RWPE1 (cell line): ENCODE measurements around the gene FAM184A.

Experiments
- CTCF ChIA-PET: fragments of 350-600 bp; sonication (Branson Sonifier 250); formaldehyde crosslinking; extraction: SDS; loops from one replicate; lab custom pipeline; 2021; lab: Yijun Ruan, JAX
- POLR2A ChIA-PET: fragments of 400-600 bp; formaldehyde crosslinking; extraction: SDS; loops from one replicate; lab custom pipeline; 2020; ENCODE audit warnings: antibody characterized with exemption; ENCODE audit not compliant: low non-redundant PET; lab: Yijun Ruan, JAX
- DNase-seq: peaks from one replicate; pipeline ENCODE4 v3.0.0; 2012; ENCODE audit warnings: low spot score
- H3K27ac ChIP-seq: fragments of 450-650 bp; 2 replicates; pipeline ENCODE4 v1.5.1; 2017
- TF ChIP-seq, protein P1 (sequence below): fragments of 450-650 bp; conservative IDR thresholded peaks from 2 replicates; pipeline ENCODE4 v1.5.1; 2017; ENCODE audit warnings: low read depth, mild to moderate bottlenecking

The FAM184A gene

GRCh38 chr6:119075200-119075981 lies 3.1 kb downstream of the FAM184A start:
- TF ChIP-seq, protein P1, sequence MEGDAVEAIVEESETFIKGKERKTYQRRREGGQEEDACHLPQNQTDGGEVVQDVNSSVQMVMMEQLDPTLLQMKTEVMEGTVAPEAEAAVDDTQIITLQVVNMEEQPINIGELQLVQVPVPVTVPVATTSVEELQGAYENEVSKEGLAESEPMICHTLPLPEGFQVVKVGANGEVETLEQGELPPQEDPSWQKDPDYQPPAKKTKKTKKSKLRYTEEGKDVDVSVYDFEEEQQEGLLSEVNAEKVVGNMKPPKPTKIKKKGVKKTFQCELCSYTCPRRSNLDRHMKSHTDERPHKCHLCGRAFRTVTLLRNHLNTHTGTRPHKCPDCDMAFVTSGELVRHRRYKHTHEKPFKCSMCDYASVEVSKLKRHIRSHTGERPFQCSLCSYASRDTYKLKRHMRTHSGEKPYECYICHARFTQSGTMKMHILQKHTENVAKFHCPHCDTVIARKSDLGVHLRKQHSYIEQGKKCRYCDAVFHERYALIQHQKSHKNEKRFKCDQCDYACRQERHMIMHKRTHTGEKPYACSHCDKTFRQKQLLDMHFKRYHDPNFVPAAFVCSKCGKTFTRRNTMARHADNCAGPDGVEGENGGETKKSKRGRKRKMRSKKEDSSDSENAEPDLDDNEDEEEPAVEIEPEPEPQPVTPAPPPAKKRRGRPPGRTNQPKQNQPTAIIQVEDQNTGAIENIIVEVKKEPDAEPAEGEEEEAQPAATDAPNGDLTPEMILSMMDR, result no peak
- H3K27ac ChIP-seq, result no peak overlapping the region
- ChIA-PET CTCF (interaction anchor here (0.7 kb wide), 1 partner anchor 111 kb away, joined by 3 read pairs; no protein-coding TSS in a partner anchor), POLR2A (no interaction called here)
- no peak for DNase-seq

- H3K27ac ChIP-seq, result no peak overlapping the region
- DNase-seq, result no peak
- POLR2A ChIA-PET, result no interaction called here
- CTCF ChIA-PET, result interaction anchor here (0.6 kb wide), 1 partner anchor 1185 kb away, joined by 3 read pairs; no protein-coding TSS in a partner anchor
- TF ChIP-seq, protein P1, result no peak
These were observed 5.0 kb downstream of the FAM184A start for GRCh38 chr6:119073307-119074051.

- TF ChIP-seq, protein P1, result no peak
- ChIA-PET CTCF (no interaction called here), POLR2A (interaction anchor here (0.5 kb wide), 1 partner anchor 55 kb away, joined by 3 read pairs; no protein-coding TSS in a partner anchor)
- no peak overlapping the region for H3K27ac ChIP-seq
- DNase-seq, result no peak
These were observed 6.9 kb downstream of the FAM184A start for GRCh38 chr6:119071576-119071975.

GRCh38 chr6:119067091-119067490 lies 11.4 kb downstream of the FAM184A start:
- ChIA-PET POLR2A (no interaction called here), CTCF (no interaction called here)
- DNase-seq, result no peak
- TF ChIP-seq, protein P1, result no peak
- no peak overlapping the region for H3K27ac ChIP-seq

DNA sequence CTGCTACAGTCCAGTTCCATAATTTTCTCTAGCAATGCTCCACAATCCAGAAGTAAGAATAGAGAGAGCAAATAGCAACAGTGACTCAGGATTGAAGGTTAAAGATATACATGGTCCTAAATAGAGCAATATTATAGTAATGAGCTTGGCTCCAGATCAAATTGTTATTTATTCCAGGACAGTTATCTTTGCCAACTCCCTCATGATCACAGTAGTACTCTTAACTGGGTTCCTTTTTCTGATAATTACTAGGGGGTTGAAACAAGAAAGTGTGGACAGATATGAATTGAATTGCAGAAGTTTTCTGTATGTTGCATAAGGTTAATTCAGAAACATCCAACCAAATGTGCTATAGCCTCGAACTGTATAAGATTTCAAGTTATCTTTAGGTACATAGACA lies 11.9 kb downstream of the FAM184A start:
- ChIA-PET POLR2A (no interaction called here), CTCF (no interaction called here)
- TF ChIP-seq, protein P1, result no peak
- no peak for DNase-seq
- H3K27ac ChIP-seq, result no peak overlapping the region

GRCh38 chr6:119065955-119066354 lies 12.5 kb downstream of the FAM184A start:
- TF ChIP-seq, protein P1, result no peak
- no peak for DNase-seq
- CTCF ChIA-PET, result interaction anchor here (1.1 kb wide), 1 partner anchor 12 kb away, joined by 3 read pairs; the partner anchor contains the start of gene FAM184A
- POLR2A ChIA-PET, result no interaction called here
- H3K27ac ChIP-seq, result no peak overlapping the region
